ENCODE measurements around the gene DLG1. TPM values are rescaled to one million over a fixed set of nuclear protein-coding genes. Genes with fewer than 3 reads are reported as not detected.
A peak's percentile ranks its signal among the peaks of the same experiment; 100 is the strongest.

Gene DLG1
- total and polyA plus RNA-seq, 2 experiments from 2014 or later: 27.6 to 98.0 TPM

GRCh38 chr3:197001106-197001971, 297.1 kb downstream of the DLG1 start:
- ATAC-seq: no peak
- Histone ChIP-seq H3K36me3 (ENCODE audit: insufficient read depth) (no peaks in the 10 kb centered on the region), H3K27me3 (ENCODE audit: insufficient read depth) (peaks cover 30% of the 10 kb centered on the region), H3K27ac (ENCODE audit: low read depth) (no peak overlapping the region), H3K4me1 (ENCODE audit: insufficient read depth) (no peaks in the 10 kb centered on the region; the same call in 1 of the 2 replicates), H2AFZ (peak overlapping the region; percentile 83), H3K9me2 (ENCODE audit: insufficient read depth) (no peaks in the 10 kb centered on the region), H4K20me1 (replicated peaks; ENCODE audit: insufficient read depth) (no peaks in the 10 kb centered on the region), H3K4me2 (peak overlapping the region; percentile 82; the same call in 1 of the 2 replicates), H3K79me2 (replicated peaks; ENCODE audit: insufficient read depth) (no peaks in the 10 kb centered on the region), H3K4me3 (peak overlapping the region; percentile 60; the same call in 1 of the 2 replicates), H3F3A (replicated peaks; ENCODE audit: low read depth) (peaks cover 6% of the 10 kb centered on the region; the same call in 1 of the 2 replicates)
- H3K4me3 Mint-ChIP-seq: peak overlapping the region; percentile 51
- peaks cover 25% of the 10 kb centered on the region for H3K27me3 Mint-ChIP-seq (ENCODE audit: insufficient read depth, low read depth, poor library complexity)
- TF ChIP-seq POLR2AphosphoS5 (IDR thresholded peaks at IDR 0.05; ENCODE audit: low read depth): no peak
- no peak for TF ChIP-seq EZH2 (IDR thresholded peaks at IDR 0.05; ENCODE audit: low read depth, unreplicated experiment)
- no peak for TF ChIP-seq ZNF114 (CRISPR knock-in tag; IDR thresholded peaks at IDR 0.05)
- no peak for TF ChIP-seq CREB1 (CRISPR knock-in tag; IDR thresholded peaks at IDR 0.05; ENCODE audit: low read depth)
- no peak for TF ChIP-seq ZNF462 (CRISPR knock-in tag; IDR thresholded peaks at IDR 0.05)
- TF ChIP-seq JUNB (IDR thresholded peaks at IDR 0.05; ENCODE audit: unreplicated experiment): no peak
- no peak for TF ChIP-seq ZNF331 (CRISPR knock-in tag; IDR thresholded peaks at IDR 0.05; ENCODE audit: low read depth)
- no peak for TF ChIP-seq CTCF (conservative IDR thresholded peaks at IDR 0.05; ENCODE audit: low read depth in 2 of 2)
- no peak for TF ChIP-seq ETS1 (IDR thresholded peaks at IDR 0.05)
- TF ChIP-seq STAT1 (IDR thresholded peaks at IDR 0.05; ENCODE audit: unreplicated experiment): no peak
- TF ChIP-seq EZH2phosphoT487 (IDR thresholded peaks at IDR 0.05; ENCODE audit: unreplicated experiment): no peak
- TF ChIP-seq REST (IDR thresholded peaks at IDR 0.05; ENCODE audit: unreplicated experiment): no peak
- TF ChIP-seq NANOG (IDR thresholded peaks at IDR 0.05; ENCODE audit: borderline replicate concordance): no peak
- peaks cover 4% of the 10 kb centered on the region; the same call in 1 of the 3 replicates for H3K36me3 Mint-ChIP-seq (ENCODE audit: low read depth)
- no peak overlapping the region for H3K27ac Mint-ChIP-seq
- no peak for DNase-seq (ENCODE audit: low spot score)
- H3K4me1 Mint-ChIP-seq: peaks cover 8% of the 10 kb centered on the region
- H3K9me3 Mint-ChIP-seq: peaks cover 3% of the 10 kb centered on the region; the same call in 2 of the 3 replicates
